ENCODE results near the gene UBE2Q2.

Gene UBE2Q2

GRCh38 chr15:75925440-75925839 is 82.2 kb downstream of the UBE2Q2 start:
- in situ Hi-C loops (cut with HindIII; ENCODE audit: low pct_unique_long_range_greater_than_20kb, low sequenced_read_pairs): no loop called here
- no peak for DNase-seq (ENCODE audit: low read depth in 1 of 2, low spot score in 1 of 2)
- TF ChIP-seq JUND (IDR thresholded peaks at IDR 0.05; ENCODE audit: low read depth): no peak

GRCh38 chr15:75926931-75927330 is 83.7 kb downstream of the UBE2Q2 start:
- no peak for TF ChIP-seq JUND (IDR thresholded peaks at IDR 0.05; ENCODE audit: low read depth)
- no peak for DNase-seq (ENCODE audit: low read depth in 1 of 2, low spot score in 1 of 2)
- in situ Hi-C loops (cut with HindIII; ENCODE audit: low pct_unique_long_range_greater_than_20kb, low sequenced_read_pairs): no loop called here

GRCh38 chr15:75927601-75928000 is 84.4 kb downstream of the UBE2Q2 start:
- DNase-seq (ENCODE audit: low read depth in 1 of 2, low spot score in 1 of 2): no peak
- in situ Hi-C loops (cut with HindIII; ENCODE audit: low pct_unique_long_range_greater_than_20kb, low sequenced_read_pairs): no loop called here
- TF ChIP-seq JUND (IDR thresholded peaks at IDR 0.05; ENCODE audit: low read depth): no peak

DNA sequence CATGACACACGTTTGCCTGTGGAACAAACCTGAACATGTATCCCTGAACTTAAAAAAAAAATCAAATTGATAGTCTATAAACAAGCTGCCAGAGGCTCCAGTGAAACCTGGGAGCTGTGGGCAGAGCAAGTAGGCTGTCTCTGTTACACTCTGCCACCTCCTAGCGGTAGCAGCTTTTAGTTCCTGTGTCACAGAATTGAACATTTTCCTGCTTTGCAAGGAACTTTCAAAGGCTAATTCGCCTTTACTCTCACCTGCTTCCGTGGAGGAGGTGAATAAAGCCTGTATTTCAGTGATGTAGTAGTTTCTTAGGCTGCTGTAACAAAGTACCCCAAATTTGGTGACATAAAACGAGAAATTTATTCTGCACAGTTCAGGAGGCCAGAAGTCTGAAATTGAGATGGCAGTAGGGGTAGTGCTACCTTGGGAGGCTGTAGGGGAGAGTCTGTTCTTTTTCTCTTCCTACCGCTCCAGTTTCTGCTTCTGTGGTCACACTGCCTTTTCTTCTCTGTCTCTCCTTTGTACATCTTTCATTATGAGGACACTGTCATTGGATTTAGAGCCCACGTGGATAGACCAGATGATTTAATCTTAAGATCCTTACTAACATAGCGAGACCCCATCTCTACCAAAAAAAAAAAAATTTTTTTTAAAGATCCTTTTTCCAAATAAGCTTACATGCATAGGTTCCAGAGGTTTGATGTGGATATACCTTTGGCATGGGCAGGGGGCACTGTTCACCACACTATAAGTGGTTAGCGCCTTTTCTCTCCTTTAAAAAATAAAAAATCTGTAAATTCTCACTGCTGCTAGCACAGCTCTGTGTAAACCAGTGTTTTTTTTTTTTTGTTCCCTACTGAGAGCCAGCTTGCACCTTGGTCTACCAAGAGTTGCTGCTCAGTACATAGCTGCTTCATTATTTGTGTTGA is 85.7 kb downstream of the UBE2Q2 start:
- DNase-seq (ENCODE audit: low read depth in 1 of 2, low spot score in 1 of 2): peak; percentile 25 to 72
- in situ Hi-C loops (cut with HindIII; ENCODE audit: low pct_unique_long_range_greater_than_20kb, low sequenced_read_pairs): no loop called here
- no peak for TF ChIP-seq JUND (IDR thresholded peaks at IDR 0.05; ENCODE audit: low read depth)

- no peak for TF ChIP-seq JUND (IDR thresholded peaks at IDR 0.05; ENCODE audit: low read depth)
- in situ Hi-C loops (cut with HindIII; ENCODE audit: low pct_unique_long_range_greater_than_20kb, low sequenced_read_pairs): no loop called here
- DNase-seq (ENCODE audit: low read depth in 1 of 2, low spot score in 1 of 2): no peak
Measured at GRCh38 chr15:75929799-75930565, 86.7 kb downstream of the UBE2Q2 start.

DNA sequence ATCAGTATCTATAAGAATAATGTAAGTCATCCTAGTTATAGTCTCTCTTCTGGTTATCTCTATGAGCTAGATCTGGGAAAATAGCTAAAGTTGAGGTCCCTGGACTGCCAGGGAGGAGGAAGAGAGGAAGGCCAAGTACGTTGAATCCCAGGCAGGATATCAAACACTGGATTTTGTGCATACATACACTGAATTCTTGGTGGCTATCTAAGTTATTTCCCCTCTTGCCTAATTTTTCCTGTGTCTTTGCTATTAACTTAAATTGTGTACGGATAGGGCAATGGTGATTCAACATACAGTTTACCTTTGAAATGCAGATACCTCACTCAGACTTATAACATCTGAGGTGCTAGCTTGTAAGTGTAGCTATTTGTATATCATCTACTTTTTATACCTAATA is 87.6 kb downstream of the UBE2Q2 start:
- DNase-seq (ENCODE audit: low read depth in 1 of 2, low spot score in 1 of 2): no peak
- in situ Hi-C loops (cut with HindIII; ENCODE audit: low pct_unique_long_range_greater_than_20kb, low sequenced_read_pairs): no loop called here
- no peak for TF ChIP-seq JUND (IDR thresholded peaks at IDR 0.05; ENCODE audit: low read depth)

DNA sequence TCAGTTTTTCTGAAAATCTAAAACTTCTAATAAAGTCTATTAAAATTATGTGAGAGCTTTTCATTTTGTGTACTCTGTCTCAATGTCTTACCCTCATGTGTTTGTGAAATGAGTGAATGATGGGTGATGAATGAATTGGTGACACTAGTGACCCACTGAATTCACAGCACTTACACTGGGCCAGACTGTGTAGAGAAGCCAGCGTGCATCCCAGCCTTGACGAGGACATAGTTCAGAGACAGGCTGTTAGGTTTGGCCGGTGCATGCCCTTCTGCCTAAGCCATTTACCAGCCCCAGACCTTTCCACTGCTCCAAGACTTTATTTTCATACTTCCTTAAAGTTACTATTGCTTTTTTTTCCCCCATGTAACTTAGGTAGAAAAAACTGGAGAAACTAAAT is 99.2 kb downstream of the UBE2Q2 start:
- in situ Hi-C loops (cut with HindIII; ENCODE audit: low pct_unique_long_range_greater_than_20kb, low sequenced_read_pairs): no loop called here
- no peak for TF ChIP-seq JUND (IDR thresholded peaks at IDR 0.05; ENCODE audit: low read depth)

GRCh38 chr15:75943246-75943645 is 100.0 kb downstream of the UBE2Q2 start:
- in situ Hi-C loops (cut with HindIII; ENCODE audit: low pct_unique_long_range_greater_than_20kb, low sequenced_read_pairs): no loop called here
- DNase-seq (ENCODE audit: low read depth in 1 of 2, low spot score in 1 of 2): no peak
- TF ChIP-seq JUND (IDR thresholded peaks at IDR 0.05; ENCODE audit: low read depth): no peak

More for the DNA sequence above, 99.2 kb downstream of the UBE2Q2 start:
- DNase-seq (ENCODE audit: low read depth in 1 of 2, low spot score in 1 of 2): no peak

- TF ChIP-seq JUND (IDR thresholded peaks at IDR 0.05; ENCODE audit: low read depth): no peak
- in situ Hi-C loops (cut with HindIII; ENCODE audit: low pct_unique_long_range_greater_than_20kb, low sequenced_read_pairs): no loop called here
- DNase-seq (ENCODE audit: low read depth in 1 of 2, low spot score in 1 of 2): no peak
Measured at GRCh38 chr15:75943713-75944215, 100.5 kb downstream of the UBE2Q2 start.

- TF ChIP-seq JUND (IDR thresholded peaks at IDR 0.05; ENCODE audit: low read depth): no peak
- in situ Hi-C loops (cut with HindIII; ENCODE audit: low pct_unique_long_range_greater_than_20kb, low sequenced_read_pairs): no loop called here
- DNase-seq (ENCODE audit: low read depth in 1 of 2, low spot score in 1 of 2): no peak
Measured at GRCh38 chr15:75945953-75946352, 102.7 kb downstream of the UBE2Q2 start.

DNA sequence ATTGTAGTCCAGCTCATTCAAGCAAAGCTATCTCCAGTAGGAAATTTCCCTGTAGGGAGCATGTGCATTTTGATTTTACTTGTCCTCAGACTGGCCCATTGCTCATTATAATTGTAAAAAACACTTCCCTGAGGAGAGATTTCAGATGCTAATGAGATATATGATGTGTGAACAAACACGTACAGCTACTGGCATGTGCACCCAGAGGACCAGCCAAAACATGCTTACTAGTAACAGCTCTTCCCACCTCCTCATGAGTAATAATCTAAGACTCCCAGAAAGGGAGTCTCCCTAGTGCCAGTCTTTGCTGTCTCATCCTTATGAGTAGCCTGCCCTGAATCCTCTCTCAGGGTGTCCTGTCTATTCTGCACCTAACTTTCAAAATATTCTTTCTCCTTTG is 103.8 kb downstream of the UBE2Q2 start:
- in situ Hi-C loops (cut with HindIII; ENCODE audit: low pct_unique_long_range_greater_than_20kb, low sequenced_read_pairs): no loop called here
- DNase-seq (ENCODE audit: low read depth in 1 of 2, low spot score in 1 of 2): no peak
- no peak for TF ChIP-seq JUND (IDR thresholded peaks at IDR 0.05; ENCODE audit: low read depth)

DNA sequence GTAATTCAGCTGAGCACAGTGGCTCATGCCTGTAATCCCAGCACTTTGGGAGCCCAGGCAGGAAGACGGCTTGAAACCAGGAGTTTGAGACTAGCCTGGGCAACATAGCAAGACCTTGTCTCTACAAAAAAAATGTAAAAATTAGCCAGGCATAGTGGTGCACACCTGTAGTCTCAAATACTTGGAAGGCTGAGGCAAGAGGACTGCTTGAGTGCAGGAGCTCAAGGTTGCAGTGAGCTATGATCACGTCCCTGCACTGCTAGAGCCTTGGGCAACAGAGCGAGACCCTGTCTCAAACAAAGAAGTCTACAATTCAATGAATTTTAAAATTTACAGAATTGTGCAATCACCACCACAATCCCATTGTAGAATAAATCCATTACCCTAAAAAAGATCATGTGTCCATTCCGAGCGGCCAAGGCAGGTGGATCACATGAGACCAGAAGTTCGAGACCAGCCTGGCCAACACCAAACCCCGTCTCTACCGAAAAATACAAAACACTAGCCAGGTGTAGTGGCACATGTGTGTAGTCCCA is 105.6 kb downstream of the UBE2Q2 start:
- TF ChIP-seq JUND (IDR thresholded peaks at IDR 0.05; ENCODE audit: low read depth): no peak
- in situ Hi-C loops (cut with HindIII; ENCODE audit: low pct_unique_long_range_greater_than_20kb, low sequenced_read_pairs): no loop called here
- DNase-seq (ENCODE audit: low read depth in 1 of 2, low spot score in 1 of 2): no peak

Measured in T47D (cell line).